GM11168 (cell line): ENCODE measurements around the gene PTTG1IP2.

Source experiments
- in situ Hi-C: fragments of 300-500 bp; cut with MboI; formaldehyde crosslinking; loops from one replicate; pipeline ENCODE4 v1.12.0; 2022; ENCODE audit warnings: low sequenced_read_pairs; ENCODE audit not compliant: unreplicated experiment

Gene PTTG1IP2

GRCh38 chr7:90540406-90540805 is 71.0 kb downstream of the PTTG1IP2 start:
- in situ Hi-C loops, result no loop called here

- in situ Hi-C loops, result no loop called here
These were observed 81.6 kb downstream of the PTTG1IP2 start for GRCh38 chr7:90551036-90551435.

GRCh38 chr7:90552521-90552920 is 83.1 kb downstream of the PTTG1IP2 start:
- in situ Hi-C loops, result no loop called here

GRCh38 chr7:90560730-90561129 is 91.3 kb downstream of the PTTG1IP2 start:
- in situ Hi-C loops, result no loop called here
